HFF-Myc (cell line): ENCODE measurements around the gene CLEC12A.
"Not testable (repeated sequence)": the region's sequence is repeated elsewhere in the genome, so short reads cannot be mapped to it uniquely, and the experiment has no call there.

Source experiments
- DNase-seq: peaks from one replicate; pipeline ENCODE4 v3.0.0-alpha.2; 2011; ENCODE audit warnings: low read depth; ENCODE audit errors: extremely low read depth
- H3K4me3 ChIP-seq: replicated peaks from 2 replicates; pipeline ENCODE4 v1.5.1; 2011; ENCODE audit warnings: low read depth, mild to moderate bottlenecking, control low read depth, low read length
- CTCF ChIP-seq: IDR thresholded peaks from 2 replicates; pipeline ENCODE4 v1.5.1; 2012; ENCODE audit warnings: mild to moderate bottlenecking, low read depth, low read length, control low read depth; ENCODE audit errors: missing control alignments

CLEC12A gene

GRCh38 chr12:9961901-9962300 lies 9.3 kb upstream of the CLEC12A start:
- H3K4me3 ChIP-seq, result no peak overlapping the region
- TF ChIP-seq CTCF, result no peak
- DNase-seq, result no peak

GRCh38 chr12:9969673-9970072 lies 1.5 kb upstream of the CLEC12A start:
- no peak for DNase-seq
- H3K4me3 ChIP-seq, result no peak overlapping the region
- TF ChIP-seq CTCF, result no peak

DNA sequence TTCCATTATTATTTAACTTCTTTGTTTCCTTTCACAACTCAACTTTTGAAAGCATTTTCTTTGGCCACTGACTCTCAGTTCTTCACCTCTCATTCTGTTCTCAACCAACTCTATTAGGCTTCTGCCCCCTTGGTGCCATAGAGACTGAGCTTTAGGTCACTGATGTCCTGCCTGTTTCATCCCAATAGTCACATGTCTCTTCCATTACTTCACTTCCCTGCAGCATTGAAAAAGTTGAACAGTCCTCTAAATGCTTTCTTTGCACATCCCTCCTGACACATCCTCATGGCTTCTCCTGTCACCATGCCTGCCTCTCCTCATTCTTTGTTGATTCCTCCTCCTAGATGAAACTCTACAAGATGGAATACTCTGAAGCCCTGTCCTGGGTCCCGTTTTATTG lies 2.7 kb downstream of the CLEC12A start:
- H3K4me3 ChIP-seq, result no peak overlapping the region
- no peak for TF ChIP-seq CTCF
- no peak for DNase-seq

DNA sequence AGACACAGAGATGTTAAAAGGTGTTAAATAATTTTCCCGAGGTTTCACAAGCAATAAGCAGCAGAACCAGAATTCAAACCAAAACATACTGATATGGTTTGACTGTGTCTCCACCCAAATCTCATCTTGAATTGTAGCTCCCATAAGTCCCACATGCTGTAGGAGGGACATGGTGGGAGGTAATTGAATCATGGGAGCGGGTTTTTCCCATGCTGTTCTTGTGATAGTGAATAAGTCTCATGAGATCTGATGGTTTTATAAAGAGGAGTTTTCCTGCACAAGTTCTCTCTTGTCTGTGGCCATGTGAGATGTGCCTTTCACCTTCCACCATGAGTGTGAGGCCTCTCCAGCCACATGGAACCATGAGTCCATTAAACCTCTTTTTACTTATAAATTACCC lies 3.5 kb downstream of the CLEC12A start:
- not testable (repeated sequence) for H3K4me3 ChIP-seq, DNase-seq

- TF ChIP-seq CTCF, result no peak
- no peak for DNase-seq
- H3K4me3 ChIP-seq, result no peak overlapping the region
These were observed 4.4 kb downstream of the CLEC12A start for GRCh38 chr12:9975614-9976013.

- H3K4me3 ChIP-seq, DNase-seq: not testable (repeated sequence)
These were observed 5.4 kb downstream of the CLEC12A start for GRCh38 chr12:9976626-9977025.

GRCh38 chr12:9977916-9978315 lies 6.7 kb downstream of the CLEC12A start:
- no peak overlapping the region for H3K4me3 ChIP-seq
- no peak for DNase-seq
- TF ChIP-seq CTCF, result no peak

DNA sequence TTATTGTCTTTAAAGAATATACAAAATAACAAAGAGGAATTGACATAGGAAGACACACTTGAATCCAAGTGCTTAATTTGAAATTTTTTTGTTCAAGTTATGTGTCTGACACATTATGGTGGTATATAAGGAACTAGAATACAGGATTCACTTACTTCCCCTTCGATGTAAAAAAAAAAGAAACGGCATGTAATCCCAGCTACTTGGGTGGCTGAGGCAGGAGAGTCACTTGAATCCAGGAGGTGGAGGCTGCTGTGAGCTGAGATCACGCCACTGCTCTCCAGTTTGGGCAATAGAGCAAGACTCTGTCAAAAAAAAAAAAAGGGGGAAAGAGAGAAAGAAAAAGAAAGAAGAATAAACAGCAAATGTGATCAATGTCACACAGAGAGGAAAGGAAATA lies 8.9 kb downstream of the CLEC12A start:
- no peak for DNase-seq
- TF ChIP-seq CTCF, result no peak
- H3K4me3 ChIP-seq, result no peak overlapping the region
